Measurements from ENCODE around the gene SLC35F4.

DNA sequence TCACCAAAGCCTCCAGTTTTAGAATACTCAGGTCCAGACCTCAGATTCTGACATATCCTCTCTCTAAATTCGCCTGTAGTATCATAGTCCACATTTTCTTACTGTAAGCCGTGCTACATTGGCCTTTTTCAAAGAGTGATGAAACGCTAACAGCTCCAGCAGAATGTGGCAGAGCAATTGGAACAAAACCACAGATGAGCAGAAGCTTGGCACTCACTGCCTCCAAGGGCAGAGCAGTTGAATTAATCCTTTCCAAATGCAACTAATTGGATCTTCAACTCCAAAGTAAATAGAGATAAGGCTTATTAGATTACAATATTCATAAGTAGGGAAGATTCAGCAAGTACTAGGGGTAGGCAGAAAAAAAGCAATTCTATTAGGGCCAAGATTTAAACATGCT, 128.3 kb downstream of the SLC35F4 start:
- TF ChIP-seq, protein P1, sequence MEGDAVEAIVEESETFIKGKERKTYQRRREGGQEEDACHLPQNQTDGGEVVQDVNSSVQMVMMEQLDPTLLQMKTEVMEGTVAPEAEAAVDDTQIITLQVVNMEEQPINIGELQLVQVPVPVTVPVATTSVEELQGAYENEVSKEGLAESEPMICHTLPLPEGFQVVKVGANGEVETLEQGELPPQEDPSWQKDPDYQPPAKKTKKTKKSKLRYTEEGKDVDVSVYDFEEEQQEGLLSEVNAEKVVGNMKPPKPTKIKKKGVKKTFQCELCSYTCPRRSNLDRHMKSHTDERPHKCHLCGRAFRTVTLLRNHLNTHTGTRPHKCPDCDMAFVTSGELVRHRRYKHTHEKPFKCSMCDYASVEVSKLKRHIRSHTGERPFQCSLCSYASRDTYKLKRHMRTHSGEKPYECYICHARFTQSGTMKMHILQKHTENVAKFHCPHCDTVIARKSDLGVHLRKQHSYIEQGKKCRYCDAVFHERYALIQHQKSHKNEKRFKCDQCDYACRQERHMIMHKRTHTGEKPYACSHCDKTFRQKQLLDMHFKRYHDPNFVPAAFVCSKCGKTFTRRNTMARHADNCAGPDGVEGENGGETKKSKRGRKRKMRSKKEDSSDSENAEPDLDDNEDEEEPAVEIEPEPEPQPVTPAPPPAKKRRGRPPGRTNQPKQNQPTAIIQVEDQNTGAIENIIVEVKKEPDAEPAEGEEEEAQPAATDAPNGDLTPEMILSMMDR (IDR thresholded peaks at IDR 0.05; ENCODE audit: poor library complexity, severe bottlenecking) = no peak
- TF ChIP-seq POLR2AphosphoS5 (IDR thresholded peaks at IDR 0.05) = no peak
- TF ChIP-seq RAD21 (conservative IDR thresholded peaks at IDR 0.05) = no peak
- TF ChIP-seq, protein P2, sequence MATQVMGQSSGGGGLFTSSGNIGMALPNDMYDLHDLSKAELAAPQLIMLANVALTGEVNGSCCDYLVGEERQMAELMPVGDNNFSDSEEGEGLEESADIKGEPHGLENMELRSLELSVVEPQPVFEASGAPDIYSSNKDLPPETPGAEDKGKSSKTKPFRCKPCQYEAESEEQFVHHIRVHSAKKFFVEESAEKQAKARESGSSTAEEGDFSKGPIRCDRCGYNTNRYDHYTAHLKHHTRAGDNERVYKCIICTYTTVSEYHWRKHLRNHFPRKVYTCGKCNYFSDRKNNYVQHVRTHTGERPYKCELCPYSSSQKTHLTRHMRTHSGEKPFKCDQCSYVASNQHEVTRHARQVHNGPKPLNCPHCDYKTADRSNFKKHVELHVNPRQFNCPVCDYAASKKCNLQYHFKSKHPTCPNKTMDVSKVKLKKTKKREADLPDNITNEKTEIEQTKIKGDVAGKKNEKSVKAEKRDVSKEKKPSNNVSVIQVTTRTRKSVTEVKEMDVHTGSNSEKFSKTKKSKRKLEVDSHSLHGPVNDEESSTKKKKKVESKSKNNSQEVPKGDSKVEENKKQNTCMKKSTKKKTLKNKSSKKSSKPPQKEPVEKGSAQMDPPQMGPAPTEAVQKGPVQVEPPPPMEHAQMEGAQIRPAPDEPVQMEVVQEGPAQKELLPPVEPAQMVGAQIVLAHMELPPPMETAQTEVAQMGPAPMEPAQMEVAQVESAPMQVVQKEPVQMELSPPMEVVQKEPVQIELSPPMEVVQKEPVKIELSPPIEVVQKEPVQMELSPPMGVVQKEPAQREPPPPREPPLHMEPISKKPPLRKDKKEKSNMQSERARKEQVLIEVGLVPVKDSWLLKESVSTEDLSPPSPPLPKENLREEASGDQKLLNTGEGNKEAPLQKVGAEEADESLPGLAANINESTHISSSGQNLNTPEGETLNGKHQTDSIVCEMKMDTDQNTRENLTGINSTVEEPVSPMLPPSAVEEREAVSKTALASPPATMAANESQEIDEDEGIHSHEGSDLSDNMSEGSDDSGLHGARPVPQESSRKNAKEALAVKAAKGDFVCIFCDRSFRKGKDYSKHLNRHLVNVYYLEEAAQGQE (IDR thresholded peaks at IDR 0.05; ENCODE audit: borderline replicate concordance) = no peak
- TF ChIP-seq EZH2 (IDR thresholded peaks at IDR 0.05; ENCODE audit: borderline replicate concordance, insufficient read depth, low read length, poor library complexity, severe bottlenecking) = no peak
- no peak for TF ChIP-seq MXI1 (conservative IDR thresholded peaks at IDR 0.05; ENCODE audit: poor library complexity, severe bottlenecking)
- TF ChIP-seq EP300 (conservative IDR thresholded peaks at IDR 0.05; ENCODE audit: poor library complexity, severe bottlenecking) = no peak
- TF ChIP-seq SMC3 (conservative IDR thresholded peaks at IDR 0.05; ENCODE audit: poor library complexity) = no peak

All from neural cell (in vitro differentiated cells).